Measurements from ENCODE around the gene RUNDC3A. TPM values are rescaled to one million over a fixed set of nuclear protein-coding genes. Genes with fewer than 3 reads are reported as not detected.
"Not testable (repeated sequence)": the region's sequence is repeated elsewhere in the genome, so short reads cannot be mapped to it uniquely, and the experiment has no call there.

RUNDC3A gene
- total RNA-seq, 4 donors from 2014 or later, result 0.89 to 4.1 (median 2.1) TPM

DNA sequence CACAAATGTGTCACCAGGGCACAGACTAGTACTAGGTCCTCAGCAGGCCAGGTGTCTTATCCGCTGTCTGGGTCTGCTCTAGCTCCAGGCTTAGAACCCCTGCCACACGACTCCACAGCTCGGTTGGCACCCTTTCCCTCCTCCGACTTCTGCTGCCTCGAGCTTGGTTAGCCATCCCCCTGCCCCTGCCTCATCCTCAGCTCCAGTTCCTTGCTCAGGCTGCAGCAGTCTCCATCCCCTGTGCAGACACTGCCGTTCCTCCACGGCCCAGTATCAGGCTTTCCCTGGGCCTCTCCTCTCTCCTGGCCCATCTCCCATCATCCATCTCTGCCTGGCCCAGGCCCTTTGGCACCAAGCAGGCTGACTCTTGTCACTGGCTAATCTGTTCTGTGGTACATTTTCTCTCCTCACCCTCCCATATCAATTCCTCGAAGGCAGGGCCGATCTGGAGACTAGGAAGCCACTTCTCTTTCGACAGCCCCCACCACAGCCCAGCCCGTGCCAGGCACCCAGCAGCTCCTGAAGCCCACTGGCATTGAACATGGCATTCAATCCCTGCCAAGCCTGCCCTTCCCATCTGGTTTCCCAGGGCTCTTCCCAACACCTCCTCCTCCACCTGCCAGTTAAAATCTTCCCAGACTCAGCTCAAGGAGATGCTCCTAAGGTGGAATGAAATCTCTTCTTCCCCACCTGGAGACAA lies 35.3 kb downstream of the RUNDC3A start:
- WGBS, 2 donors, result 76% methylated on average over 11 of the region's 11 CpGs
- intact Hi-C loops (cut with DNase I), result no loop called here

DNA sequence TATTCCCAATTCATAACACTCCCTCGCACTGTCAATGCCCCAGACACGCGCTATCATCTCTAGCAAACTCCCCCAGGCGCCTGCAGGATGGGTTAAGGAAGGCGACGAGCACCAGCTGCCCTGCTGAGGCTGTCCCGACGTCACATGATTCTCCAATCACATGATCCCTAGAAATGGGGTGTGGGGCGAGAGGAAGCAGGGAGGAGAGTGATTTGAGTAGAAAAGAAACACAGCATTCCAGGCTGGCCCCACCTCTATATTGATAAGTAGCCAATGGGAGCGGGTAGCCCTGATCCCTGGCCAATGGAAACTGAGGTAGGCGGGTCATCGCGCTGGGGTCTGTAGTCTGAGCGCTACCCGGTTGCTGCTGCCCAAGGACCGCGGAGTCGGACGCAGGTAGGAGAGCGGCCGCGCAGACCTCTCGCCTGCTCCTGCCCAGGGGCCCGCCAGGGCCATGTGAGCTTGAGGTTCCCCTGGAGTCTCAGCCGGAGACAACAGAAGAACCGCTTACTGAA lies 36.6 kb downstream of the RUNDC3A start, which contains the start of gene GRN:
GRN (plus strand) TSS at position 364 of the 515 bp plus-strand sequence. CDS start 3,863 bp downstream, outside the sequence.
- DNase-seq, result peak; percentile 97 to 98
- H3K4me1 ChIP-seq, result peaks cover 6 to 14% of the 10 kb centered on the region in 2 donors
- peak within 1 kb of the TSS; percentile 46 to 88 (median 82) for H3K4me3 ChIP-seq (replicated peaks in 1 of 3)
- peak; percentile 69 to 96 for TF ChIP-seq POLR2A (IDR thresholded peaks at IDR 0.05)
- TF ChIP-seq, protein P1, sequence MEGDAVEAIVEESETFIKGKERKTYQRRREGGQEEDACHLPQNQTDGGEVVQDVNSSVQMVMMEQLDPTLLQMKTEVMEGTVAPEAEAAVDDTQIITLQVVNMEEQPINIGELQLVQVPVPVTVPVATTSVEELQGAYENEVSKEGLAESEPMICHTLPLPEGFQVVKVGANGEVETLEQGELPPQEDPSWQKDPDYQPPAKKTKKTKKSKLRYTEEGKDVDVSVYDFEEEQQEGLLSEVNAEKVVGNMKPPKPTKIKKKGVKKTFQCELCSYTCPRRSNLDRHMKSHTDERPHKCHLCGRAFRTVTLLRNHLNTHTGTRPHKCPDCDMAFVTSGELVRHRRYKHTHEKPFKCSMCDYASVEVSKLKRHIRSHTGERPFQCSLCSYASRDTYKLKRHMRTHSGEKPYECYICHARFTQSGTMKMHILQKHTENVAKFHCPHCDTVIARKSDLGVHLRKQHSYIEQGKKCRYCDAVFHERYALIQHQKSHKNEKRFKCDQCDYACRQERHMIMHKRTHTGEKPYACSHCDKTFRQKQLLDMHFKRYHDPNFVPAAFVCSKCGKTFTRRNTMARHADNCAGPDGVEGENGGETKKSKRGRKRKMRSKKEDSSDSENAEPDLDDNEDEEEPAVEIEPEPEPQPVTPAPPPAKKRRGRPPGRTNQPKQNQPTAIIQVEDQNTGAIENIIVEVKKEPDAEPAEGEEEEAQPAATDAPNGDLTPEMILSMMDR (IDR thresholded peaks at IDR 0.05), result no peak
- peaks cover 0 to 4% of the 10 kb centered on the region in 2 donors for H3K36me3 ChIP-seq
- no peaks in the 10 kb centered on the region for H3K27me3 ChIP-seq
- H3K9me3 ChIP-seq, result no peaks in the 10 kb centered on the region
- H3K27ac ChIP-seq, result peak within 1 kb of the TSS; percentile 40 to 88 (median 83)
- WGBS, 2 donors, result 0 to 1% methylated on average over 21 to 26 of the region's 26 CpGs
- intact Hi-C loops (cut with DNase I), result loop anchor here (5.0 kb wide), 1 partner anchor 143 kb away; no protein-coding TSS in a partner anchor

More for the DNA sequence above, 35.3 kb downstream of the RUNDC3A start:
- no peak overlapping the region for H3K4me3 ChIP-seq (replicated peaks in 1 of 3)
- H3K9me3 ChIP-seq, result no peaks in the 10 kb centered on the region
- no peak overlapping the region for H3K27ac ChIP-seq
- H3K4me1 ChIP-seq, result peaks cover 6 to 18% of the 10 kb centered on the region in 2 donors
- TF ChIP-seq POLR2A (IDR thresholded peaks at IDR 0.05), result no peak
- no peak for DNase-seq
- no peaks in the 10 kb centered on the region for H3K36me3 ChIP-seq
- no peaks in the 10 kb centered on the region for H3K27me3 ChIP-seq

DNA sequence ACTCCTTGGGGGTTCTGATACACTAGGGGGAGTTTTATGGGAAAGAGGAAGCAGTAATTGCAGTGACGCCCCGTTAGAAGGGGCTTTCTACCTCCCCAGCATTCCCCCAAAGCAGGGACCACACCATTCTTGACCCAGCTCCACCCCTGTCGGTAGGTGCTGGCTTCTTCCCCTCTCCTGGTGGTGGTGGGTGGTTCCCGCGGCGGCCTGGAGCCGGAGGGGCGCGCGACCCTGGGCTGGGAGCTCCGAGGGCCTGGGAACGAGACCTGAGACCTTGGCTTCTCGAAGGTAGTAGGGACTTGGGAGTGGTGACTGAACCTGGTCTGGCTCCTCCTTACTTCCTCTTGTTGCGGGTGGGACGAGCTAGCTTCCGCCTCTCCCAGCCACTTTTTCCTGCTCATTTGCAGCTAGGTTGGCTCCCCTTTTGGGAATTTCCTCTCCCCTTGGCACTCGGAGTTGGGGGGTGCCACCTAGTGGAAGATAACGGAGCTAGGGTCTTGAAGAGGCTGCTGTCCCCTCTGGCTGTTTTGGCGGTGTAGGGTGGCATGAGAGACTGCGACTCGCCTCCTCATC lies 37.1 kb downstream of the RUNDC3A start:
- Histone ChIP-seq H3K27me3 (no peaks in the 10 kb centered on the region), H3K4me1 (peaks cover 6 to 14% of the 10 kb centered on the region in 2 donors), H3K9me3 (no peaks in the 10 kb centered on the region), H3K4me3 (replicated peaks in 1 of 3) (peak overlapping the region; percentile 46 to 88 (median 82)), H3K27ac (peak overlapping the region; percentile 40 to 88 (median 83)), H3K36me3 (peaks cover 3 to 9% of the 10 kb centered on the region in 2 donors)
- TF ChIP-seq POLR2A (IDR thresholded peaks at IDR 0.05), result no peak
- TF ChIP-seq, protein P1 (IDR thresholded peaks at IDR 0.05), result peak in 5 of 6 experiments; percentile 9 to 41 (median 29)
- peak; percentile 59 to 63 for DNase-seq
- WGBS, 2 donors, result 1% methylated on average over 19 of the region's 21 CpGs
- intact Hi-C loops (cut with DNase I), result loop anchor here (5.0 kb wide), 1 partner anchor 143 kb away; no protein-coding TSS in a partner anchor

DNA sequence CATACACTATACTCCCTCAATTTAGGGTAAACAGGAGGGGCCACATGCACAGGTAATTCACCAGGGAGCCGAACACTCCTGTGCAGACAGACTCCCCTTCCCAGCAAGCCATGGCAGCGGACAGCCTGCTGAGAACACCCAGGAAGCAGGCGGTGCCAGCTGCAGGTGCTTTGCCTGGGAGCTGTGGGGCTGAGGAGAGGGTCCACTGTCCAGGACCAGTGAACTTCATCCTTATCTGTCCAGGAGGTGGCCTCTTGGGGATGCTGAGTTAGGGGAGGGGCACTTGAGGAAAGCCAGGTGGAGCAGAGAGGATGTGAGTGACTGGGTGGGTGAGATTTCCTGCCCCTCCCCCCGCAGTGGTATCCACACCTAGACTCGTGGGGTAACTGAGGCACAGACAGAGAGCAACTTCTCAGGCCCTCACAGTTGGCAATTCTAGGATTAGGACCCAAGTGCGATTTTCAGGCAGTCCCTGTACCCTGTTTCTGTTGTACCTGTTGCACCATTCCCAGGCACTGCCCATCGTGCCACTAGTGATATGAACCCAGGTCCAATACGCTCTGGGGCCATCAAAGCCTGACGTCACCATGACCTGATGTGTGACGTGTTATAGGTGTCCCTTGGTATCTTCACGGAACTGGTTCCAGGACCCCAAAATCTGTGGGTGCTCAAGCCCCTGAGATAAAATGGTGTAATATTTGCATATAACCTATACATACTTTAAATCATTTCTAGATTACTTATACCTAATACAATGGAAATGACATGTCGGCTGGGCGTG lies 37.9 kb downstream of the RUNDC3A start:
- H3K4me3 ChIP-seq (replicated peaks in 1 of 3), result peak overlapping the region in 1 of 3 donors; percentile 88

DNA sequence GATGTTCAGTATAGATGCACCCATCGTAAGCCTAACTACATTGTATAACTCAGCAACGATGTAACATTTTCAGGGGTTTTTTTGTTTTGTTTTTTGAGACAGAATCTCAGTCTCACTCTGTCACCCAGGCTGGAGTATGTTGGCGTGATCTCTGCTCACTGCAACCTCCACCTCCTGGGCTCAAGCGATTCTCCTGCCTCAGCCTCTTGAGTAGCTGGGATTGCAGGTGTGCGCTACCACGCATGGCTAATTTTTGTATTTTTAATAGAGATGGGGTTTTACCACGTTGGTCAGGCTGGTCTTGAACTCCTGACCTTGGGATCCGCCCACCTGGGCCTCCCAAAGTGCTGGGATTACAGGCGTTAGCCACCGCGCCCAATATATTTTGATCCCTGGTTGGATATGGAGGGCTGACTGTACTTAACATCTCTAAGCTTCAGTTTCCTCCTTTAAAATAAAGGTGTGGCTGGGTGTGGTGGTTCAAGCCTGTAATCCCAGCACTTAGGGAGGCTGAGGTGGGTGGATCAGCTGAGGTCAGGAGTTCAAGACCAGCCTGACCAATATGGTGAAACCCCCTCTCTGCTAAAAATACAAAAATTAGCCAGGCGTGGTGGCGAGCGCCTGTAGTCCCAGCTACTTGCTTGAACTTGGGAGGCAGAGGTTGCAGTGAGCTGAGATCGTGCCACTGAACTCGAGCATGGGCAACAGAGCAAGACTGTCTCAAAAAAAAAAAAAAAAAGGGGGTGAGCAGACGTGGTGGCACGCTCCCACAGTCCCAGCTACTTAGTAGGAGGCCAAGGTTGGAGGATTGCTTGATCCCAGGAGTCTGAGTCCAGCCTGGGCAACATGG lies 39.0 kb downstream of the RUNDC3A start:
- H3K27ac ChIP-seq, result not testable (repeated sequence)

More for the DNA sequence above, 37.9 kb downstream of the RUNDC3A start:
- DNase-seq, result no peak
- intact Hi-C loops (cut with DNase I), result loop anchor here (5.0 kb wide), 1 partner anchor 144 kb away; no protein-coding TSS in a partner anchor
- Histone ChIP-seq H3K4me1 (peaks cover 6 to 14% of the 10 kb centered on the region in 2 donors), H3K9me3 (no peaks in the 10 kb centered on the region), H3K27ac (peak overlapping the region in 2 of 3 donors; percentile 12 to 83), H3K27me3 (no peaks in the 10 kb centered on the region), H3K36me3 (peaks cover 10 to 16% of the 10 kb centered on the region in 2 donors)
- TF ChIP-seq, protein P1 (IDR thresholded peaks at IDR 0.05), result no peak
- TF ChIP-seq POLR2A (IDR thresholded peaks at IDR 0.05), result no peak
- 71 to 78% methylated on average over 11 to 12 of the region's 13 CpGs for WGBS, 2 donors

More for the DNA sequence above, 39.0 kb downstream of the RUNDC3A start:
- intact Hi-C loops (cut with DNase I), result loop anchor here (5.0 kb wide), 1 partner anchor 145 kb away; no protein-coding TSS in a partner anchor
- not testable (repeated sequence) for H3K4me3 ChIP-seq (replicated peaks in 1 of 3); H3K27me3 ChIP-seq; DNase-seq; H3K9me3 ChIP-seq
- Histone ChIP-seq H3K36me3 (peaks cover 21 to 27% of the 10 kb centered on the region in 2 donors), H3K4me1 (peaks cover 6 to 14% of the 10 kb centered on the region in 2 donors)
- WGBS, 2 donors, result 70 to 75% methylated on average over 18 of the region's 18 CpGs

All from thyroid gland (tissue), 4 donors.